HCT116 (cell line): ENCODE data around the gene SYNDIG1. TPM values are rescaled to one million over a fixed set of nuclear protein-coding genes. Genes with fewer than 3 reads are reported as not detected.

Source experiments
- ATAC-seq: fragments of 200-7000 bp; cut with Tn5 transposase; 2 replicates; pipeline ENCODE4 v1.9.1; 2020; ENCODE audit warnings: mild to moderate bottlenecking, moderate library complexity
- BruUV-seq: library from RNA; stranded (reverse); fragments of 400-500 nt; replicated peaks from 2 replicates; lab custom pipeline; 2021; lab: Mats Ljungman, UMichigan
- CTCF ChIA-PET: fragments of 300-600 bp; sonication (Branson Sonifier 250); formaldehyde crosslinking; loops from one replicate; lab custom pipeline; 2021; ENCODE audit warnings: antibody characterized with exemption; lab: Charles Lee
- POLR2A ChIA-PET: fragments of 300-600, 350-600 bp; sonication (Branson Sonifier 250); formaldehyde crosslinking; loops from one replicate; lab custom pipeline; 2021; ENCODE audit warnings: antibody characterized with exemption; lab: Charles Lee
- RAD21 ChIA-PET, 2 experiments: fragments of 300-600 bp; sonication (Branson Sonifier 250); formaldehyde crosslinking; loops; one replicate each; lab custom pipeline; 2023; ENCODE audit warnings: low total read pairs in 2 of 2; ENCODE audit not compliant: uncharacterized antibody in 2 of 2, unreplicated experiment in 2 of 2, low non-redundant PET in 1 of 2; lab: Charles Lee
- DNase-seq: peaks from one replicate; pipeline ENCODE4 v3.0.0-alpha.2; 2010; ENCODE audit warnings: low read depth, low spot score
- H2AFZ ChIP-seq: fragments of 200-600 bp; shearing (Covaris generic), sonication (generic); 2 replicates; pipeline ENCODE4 v1.6.1; 2017; ENCODE audit warnings: low read depth, mixed run types, mixed read lengths, antibody characterized with exemption, low read length; ENCODE audit not compliant: poor library complexity, severe bottlenecking
- H3K27ac ChIP-seq: 2 replicates; pipeline ENCODE4 v1.5.1; 2012; ENCODE audit warnings: low read depth, low read length
- H3K27me3 ChIP-seq: fragments of 200-600 bp; sonication (generic); 2 replicates; pipeline ENCODE4 v1.6.1; 2016; ENCODE audit warnings: mixed run types, low read length, mixed read lengths; ENCODE audit not compliant: insufficient read depth
- H3K36me3 ChIP-seq, 2 experiments: fragments of 200-500 bp in 1 of 2; fragments of 200-600 bp in 1 of 2; sonication (Bioruptor generic) in 1 of 2; sonication (generic) in 1 of 2; 2 replicates each; pipeline versions ENCODE4 v1.5.1 to v1.6.1; 2014 to 2016; ENCODE audit warnings: low read length in 2 of 2, inconsistent platforms in 1 of 2, mixed read lengths in 1 of 2, mixed run types in 1 of 2; ENCODE audit not compliant: insufficient read depth in 2 of 2, control insufficient read depth in 1 of 2
- H3K4me1 ChIP-seq, 2 experiments: fragments of 200-600 bp in 1 of 2; sonication (generic) in 1 of 2; 2 replicates each; pipeline versions ENCODE4 v1.5.1 to v1.6.1; 2012 to 2017; ENCODE audit warnings: low read length in 2 of 2, inconsistent platforms in 1 of 2, mild to moderate bottlenecking in 1 of 2, mixed read lengths in 1 of 2, mixed run types in 1 of 2, moderate library complexity in 1 of 2; ENCODE audit not compliant: insufficient read depth in 2 of 2, control insufficient read depth in 1 of 2
- H3K4me2 ChIP-seq: fragments of 200-600 bp; sonication (generic); 2 replicates; pipeline ENCODE4 v1.6.1; 2017; ENCODE audit warnings: mixed run types, low read length, mixed read lengths
- H3K4me3 ChIP-seq, 2 experiments: fragments of 200-600 bp in 1 of 2; sonication (generic) in 1 of 2; replicated peaks in 1 of 2; 2 replicates each; pipeline ENCODE4 v1.5.1; 2011 to 2016; ENCODE audit warnings: low read length in 2 of 2, control low read depth in 1 of 2, low read depth in 1 of 2, mild to moderate bottlenecking in 1 of 2, mixed read lengths in 1 of 2, mixed run types in 1 of 2
- H3K79me2 ChIP-seq: fragments of 200-600 bp; sonication (generic); 2 replicates; pipeline ENCODE4 v1.6.1; 2017; ENCODE audit warnings: mild to moderate bottlenecking, mixed run types, low read length, moderate library complexity, mixed read lengths; ENCODE audit not compliant: insufficient read depth
- H3K9ac ChIP-seq: fragments of 200-600 bp; sonication (generic); 2 replicates; pipeline ENCODE4 v1.6.1; 2016; ENCODE audit warnings: low read length, mixed read lengths
- H3K9me2 ChIP-seq: fragments of 200-600 bp; sonication (generic), shearing (Covaris generic); 2 replicates; pipeline ENCODE4 v1.6.1; 2017; ENCODE audit warnings: mixed run types, mild to moderate bottlenecking, moderate library complexity; ENCODE audit not compliant: insufficient read depth
- H3K9me3 ChIP-seq, 2 experiments: fragments of 200-500 bp in 1 of 2; fragments of 200-600 bp in 1 of 2; sonication (Bioruptor generic) in 1 of 2; sonication (generic) in 1 of 2; 2 replicates each; pipeline ENCODE4 v1.6.1; 2014 to 2017; ENCODE audit warnings: low read length in 2 of 2, mixed read lengths in 2 of 2, inconsistent platforms in 1 of 2, low read depth in 1 of 2, mild to moderate bottlenecking in 1 of 2, mixed run types in 1 of 2, moderate library complexity in 1 of 2; ENCODE audit not compliant: control insufficient read depth in 1 of 2, insufficient read depth in 1 of 2
- H4K20me1 ChIP-seq: fragments of 200-600 bp; sonication (generic), shearing (Covaris generic); 2 replicates; pipeline ENCODE4 v1.6.1; 2017; ENCODE audit warnings: mixed run types, mild to moderate bottlenecking, moderate library complexity; ENCODE audit not compliant: insufficient read depth
- CTCF ChIP-seq, 3 experiments: fragments of 200-600 bp in 1 of 3; sonication (generic) in 1 of 3; IDR thresholded peaks in 2 of 3; conservative IDR thresholded peaks in 1 of 3; 2 replicates each; pipeline ENCODE4 v1.5.1; 2012 to 2017; ENCODE audit warnings: low read depth in 2 of 3, low read length in 2 of 3, antibody characterized with exemption in 1 of 3, borderline replicate concordance in 1 of 3, control low read depth in 1 of 3, mild to moderate bottlenecking in 1 of 3, mixed read lengths in 1 of 3, mixed run types in 1 of 3, moderate library complexity in 1 of 3; ENCODE audit not compliant: insufficient read depth in 1 of 3
- EZH2 ChIP-seq: fragments of 200-600 bp; sonication (generic); IDR thresholded peaks from 2 replicates; pipeline ENCODE4 v1.6.1; 2017; ENCODE audit warnings: antibody characterized with exemption, mixed run types
- RAD21 ChIP-seq: IDR thresholded peaks from 2 replicates; pipeline ENCODE4 v1.6.1; 2012; ENCODE audit warnings: low read depth, mild to moderate bottlenecking
- SRF ChIP-seq: IDR thresholded peaks from 2 replicates; pipeline ENCODE4 v1.6.1; 2012; ENCODE audit warnings: low read depth
- YY1 ChIP-seq: IDR thresholded peaks from 2 replicates; pipeline ENCODE4 v1.6.1; 2011; ENCODE audit warnings: low read length, low read depth, moderate library complexity, mild to moderate bottlenecking; ENCODE audit not compliant: insufficient replicate concordance; ENCODE audit errors: extremely low read depth
- ZBTB33 ChIP-seq: IDR thresholded peaks from 2 replicates; pipeline ENCODE4 v1.6.1; 2011; ENCODE audit warnings: mild to moderate bottlenecking, low read length, moderate library complexity; ENCODE audit not compliant: insufficient replicate concordance; ENCODE audit errors: extremely low read depth
- ZFX ChIP-seq: fragments of 450-650 bp; IDR thresholded peaks from 2 replicates; pipeline ENCODE4 v1.6.1; 2017
- ZNF274 ChIP-seq: fragments of 200-500 bp; sonication (Bioruptor generic); IDR thresholded peaks from 2 replicates; pipeline ENCODE4 v1.6.1; 2014; ENCODE audit warnings: mild to moderate bottlenecking, low read depth, low read length, inconsistent platforms
- intact Hi-C: fragments of 100-400 bp; cut with micrococcal nuclease; formaldehyde crosslinking; loops from 2 replicates; pipeline ENCODE4 v1.10.0; 2022
- total RNA-seq: library from RNA; stranded (reverse); gene quantifications from one replicate; pipeline ENCODE4 v1.2.1, GENCODE V29; 2021; ENCODE audit not compliant: unreplicated experiment
- TF ChIP-seq, protein P1 (sequence below): IDR thresholded peaks from 2 replicates; pipeline ENCODE4 v1.6.1; 2012

The SYNDIG1 gene
- total RNA-seq, 1 experiment from 2014 or later: not detected

DNA sequence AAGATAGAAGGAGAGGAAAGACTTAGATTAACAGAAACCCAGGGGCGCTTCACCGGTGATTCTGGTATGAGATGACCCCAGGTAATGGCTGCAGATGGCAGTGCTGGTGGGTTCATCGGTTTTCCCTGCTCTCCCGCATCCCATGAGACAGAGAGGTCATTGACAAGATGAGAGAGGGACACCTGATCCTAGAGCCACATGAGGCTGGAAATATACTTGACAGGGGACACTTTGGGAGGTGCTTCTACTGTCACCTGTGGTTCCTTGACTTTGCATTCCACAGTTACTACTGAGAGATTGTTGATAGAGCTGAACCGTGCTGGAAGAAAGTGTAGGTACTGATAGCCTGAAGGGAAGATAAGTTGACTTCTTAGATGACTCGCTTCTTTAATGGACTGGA is 74.3 kb downstream of the SYNDIG1 start:
- Histone ChIP-seq H3K27me3 (peaks cover 5% of the 10 kb centered on the region; the same call in 1 of the 2 replicates), H3K9ac (no peak overlapping the region), H4K20me1 (no peaks in the 10 kb centered on the region), H3K36me3 (no peaks in the 10 kb centered on the region), H2AFZ (no peak overlapping the region), H3K9me3 (no peaks in the 10 kb centered on the region), H3K4me3 (no peak overlapping the region), H3K27ac (no peak overlapping the region), H3K4me2 (no peak overlapping the region), H3K9me2 (no peaks in the 10 kb centered on the region), H3K79me2 (no peaks in the 10 kb centered on the region), H3K4me1 (no peaks in the 10 kb centered on the region)
- CTCF ChIA-PET: no interaction called here
- no TSS peak for BruUV-seq
- RAD21 ChIA-PET: no interaction called here
- DNase-seq (no peak), ATAC-seq (no peak)
- intact Hi-C loops: no loop called here
- TF ChIP-seq RAD21 (no peak), EZH2 (no peak)
- POLR2A ChIA-PET: no interaction called here

GRCh38 chr20:24544371-24544770 is 74.9 kb downstream of the SYNDIG1 start:
- H3K79me2 ChIP-seq: no peaks in the 10 kb centered on the region
- no peak overlapping the region for H2AFZ ChIP-seq
- H3K9me3 ChIP-seq: no peaks in the 10 kb centered on the region
- H3K9ac ChIP-seq: no peak overlapping the region
- no peaks in the 10 kb centered on the region for H4K20me1 ChIP-seq
- H3K27me3 ChIP-seq: peaks cover 5% of the 10 kb centered on the region; the same call in 1 of the 2 replicates
- ATAC-seq: no peak
- ChIA-PET POLR2A (no interaction called here), CTCF (no interaction called here), RAD21 (no interaction called here)
- no peaks in the 10 kb centered on the region for H3K9me2 ChIP-seq
- no peaks in the 10 kb centered on the region for H3K4me1 ChIP-seq
- no peak for TF ChIP-seq ZBTB33
- TF ChIP-seq ZFX: no peak
- TF ChIP-seq, protein P1, sequence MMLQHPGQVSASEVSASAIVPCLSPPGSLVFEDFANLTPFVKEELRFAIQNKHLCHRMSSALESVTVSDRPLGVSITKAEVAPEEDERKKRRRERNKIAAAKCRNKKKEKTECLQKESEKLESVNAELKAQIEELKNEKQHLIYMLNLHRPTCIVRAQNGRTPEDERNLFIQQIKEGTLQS: no peak
- no peak for TF ChIP-seq RAD21
- TF ChIP-seq SRF: no peak
- TF ChIP-seq CTCF (IDR thresholded peaks at IDR 0.05 in 2 of 3, conservative IDR thresholded peaks at IDR 0.05 in 1 of 3; ENCODE audit: borderline replicate concordance in 1 of 3, insufficient read depth in 1 of 3, low read depth in 2 of 3, low read length in 2 of 3): no peak
- no peak for TF ChIP-seq ZNF274
- TF ChIP-seq YY1: no peak
- TF ChIP-seq, all 23 proteins: peak for 0
- intact Hi-C loops: no loop called here
- DNase-seq: no peak
- H3K4me2 ChIP-seq: no peak overlapping the region
- no peak overlapping the region for H3K4me3 ChIP-seq
- no peak overlapping the region for H3K27ac ChIP-seq
- no TSS peak for BruUV-seq
- H3K36me3 ChIP-seq: no peaks in the 10 kb centered on the region
